Hypothalamus (tissue), 51 donors: ENCODE data around the gene TMEM119.
A peak's percentile ranks its signal among the peaks of the same experiment; 100 is the strongest.

Source experiments
- DNase-seq, 51 donors: peaks; one replicate each; lab custom pipeline; 2025; lab: John Stamatoyannopoulos, UW

TMEM119 gene

GRCh38 chr12:108618079-108618952, 20.4 kb upstream of the TMEM119 start:
- DNase-seq, result peak in 48 of 51 donors; percentile 14 to 84 (median 54)

DNA sequence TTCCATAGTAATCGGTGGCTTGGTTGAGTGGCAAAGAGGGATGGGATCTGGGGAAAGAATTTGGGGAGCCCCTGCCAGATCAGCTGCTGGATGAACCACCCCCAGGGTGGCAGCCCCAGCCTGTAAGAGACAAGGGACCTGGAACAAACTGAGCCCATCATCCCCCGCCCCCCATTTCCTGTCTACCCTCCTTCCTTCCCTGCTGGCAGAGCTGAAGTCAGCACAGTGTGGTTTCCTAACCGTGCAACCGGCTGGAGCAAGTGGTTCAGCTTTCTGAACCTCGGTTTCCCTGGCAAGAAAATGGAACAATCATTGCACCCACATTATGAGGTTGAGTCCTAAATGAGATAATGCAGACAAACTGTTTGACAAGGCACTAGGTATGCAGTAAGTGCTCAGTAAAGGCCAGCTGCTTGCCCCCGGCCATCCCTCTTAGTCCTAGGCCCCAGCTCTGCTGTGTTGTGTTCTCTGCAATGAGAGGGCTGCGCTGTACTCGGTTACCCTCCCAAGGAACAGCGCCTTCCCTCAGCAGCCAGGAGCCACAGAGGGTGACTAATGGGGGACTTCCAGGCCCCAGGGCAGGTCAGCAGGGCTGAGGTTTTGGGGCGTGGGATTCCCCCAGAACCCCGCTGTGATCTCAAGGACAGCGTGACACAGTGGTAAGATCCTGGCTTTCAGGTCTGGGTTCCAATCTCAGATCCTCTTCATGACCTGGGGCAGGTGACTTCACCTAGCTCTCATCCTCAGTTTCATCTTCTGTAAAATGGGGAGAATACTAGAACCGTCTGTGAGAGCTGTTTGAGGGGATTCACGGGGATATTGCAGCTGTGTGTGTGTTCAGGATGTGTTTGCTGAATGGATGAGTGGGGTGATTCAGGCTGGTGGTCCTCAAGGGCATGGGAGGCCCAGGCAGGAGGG, 19.3 kb upstream of the TMEM119 start:
- peak in 9 of 51 donors; percentile 10 to 35 (median 20) for DNase-seq

DNA sequence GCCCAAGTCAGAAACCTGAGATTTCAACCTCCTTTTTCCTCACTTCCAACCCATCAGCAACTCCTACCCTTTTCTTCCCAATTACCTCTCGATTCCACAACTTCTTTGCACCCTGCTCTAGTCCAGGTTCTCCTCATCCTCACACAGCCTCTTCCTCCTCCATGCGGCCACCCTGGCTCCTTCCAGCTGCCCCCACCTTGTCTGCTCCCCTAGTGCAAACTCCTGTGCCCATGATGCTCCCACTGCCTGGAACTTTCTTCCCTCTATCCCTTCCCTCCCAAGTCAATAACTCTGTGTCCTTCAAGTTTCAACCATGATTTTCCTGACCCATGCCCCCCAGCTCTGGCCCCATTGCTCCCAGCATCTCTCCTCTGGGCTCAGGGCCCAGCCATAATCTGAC, 18.5 kb upstream of the TMEM119 start:
- DNase-seq, result no peak

GRCh38 chr12:108615918-108616317, 18.0 kb upstream of the TMEM119 start:
- DNase-seq, result no peak

GRCh38 chr12:108614639-108615038, 16.8 kb upstream of the TMEM119 start:
- no peak for DNase-seq

DNA sequence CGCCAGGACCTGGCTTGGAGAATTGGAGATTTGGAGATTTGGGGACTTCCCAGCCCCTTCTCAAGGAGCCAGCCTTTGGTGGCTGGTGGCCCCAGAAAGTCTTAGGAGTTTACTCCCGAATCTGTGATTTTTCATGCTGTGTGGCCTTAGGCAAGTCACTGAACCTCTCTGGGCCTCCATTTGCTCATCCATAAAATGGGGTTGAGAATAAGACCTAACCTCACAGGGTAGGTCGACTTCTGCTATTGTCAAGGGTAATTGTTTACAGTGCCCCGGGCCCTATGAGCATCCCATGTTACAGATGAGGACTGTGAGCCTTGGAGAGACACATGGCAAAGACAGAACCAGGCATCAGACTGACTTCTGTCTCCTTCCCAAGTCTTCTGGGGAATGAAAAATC, 16.2 kb upstream of the TMEM119 start:
- DNase-seq, result no peak

DNA sequence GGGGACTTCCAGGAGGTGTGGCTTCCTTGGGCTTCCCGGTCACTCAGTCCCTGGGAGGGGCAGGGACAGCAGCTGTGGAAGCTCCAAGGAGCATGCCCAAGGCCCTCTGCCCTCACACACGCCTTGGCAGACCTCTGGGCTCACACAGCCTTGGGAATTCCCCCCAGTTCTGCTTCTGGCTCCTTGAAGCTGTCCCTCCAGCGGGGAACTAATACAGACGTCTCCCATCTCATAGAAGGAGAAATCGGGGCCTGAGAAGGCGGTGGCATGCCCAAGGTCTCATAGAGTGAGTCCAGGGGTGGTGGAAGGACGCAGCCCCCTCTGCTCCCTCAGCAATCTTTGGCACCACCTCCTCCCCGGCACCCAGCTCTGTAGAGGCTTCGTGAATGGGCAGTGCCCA, 15.7 kb upstream of the TMEM119 start:
- DNase-seq, result no peak

GRCh38 chr12:108612788-108613282, 15.0 kb upstream of the TMEM119 start:
- DNase-seq, result no peak

DNA sequence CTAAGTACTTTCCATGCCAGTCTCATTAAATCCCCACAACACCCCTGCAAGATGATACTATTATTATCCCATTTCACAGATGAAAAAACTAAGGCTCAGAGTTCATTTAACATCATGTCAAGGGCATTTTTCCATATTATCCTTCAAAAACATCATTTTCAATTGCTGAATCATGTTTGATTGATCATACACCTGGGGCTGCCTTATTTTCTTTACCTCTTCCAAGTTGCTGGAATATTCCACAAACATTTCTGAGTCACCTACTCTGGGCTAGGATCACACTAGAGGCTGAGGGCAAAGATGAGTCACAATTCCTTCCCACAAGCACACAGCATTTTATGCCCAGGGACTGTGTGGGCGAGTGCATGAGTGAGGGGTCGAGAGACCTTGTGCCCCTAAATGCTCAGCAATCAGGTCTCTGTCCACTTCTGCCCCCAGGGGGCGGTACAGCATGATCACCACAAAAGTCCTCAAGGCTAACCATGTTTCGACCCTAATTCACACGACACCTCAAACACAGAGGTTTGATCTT, 14.1 kb upstream of the TMEM119 start:
- DNase-seq, result no peak

DNA sequence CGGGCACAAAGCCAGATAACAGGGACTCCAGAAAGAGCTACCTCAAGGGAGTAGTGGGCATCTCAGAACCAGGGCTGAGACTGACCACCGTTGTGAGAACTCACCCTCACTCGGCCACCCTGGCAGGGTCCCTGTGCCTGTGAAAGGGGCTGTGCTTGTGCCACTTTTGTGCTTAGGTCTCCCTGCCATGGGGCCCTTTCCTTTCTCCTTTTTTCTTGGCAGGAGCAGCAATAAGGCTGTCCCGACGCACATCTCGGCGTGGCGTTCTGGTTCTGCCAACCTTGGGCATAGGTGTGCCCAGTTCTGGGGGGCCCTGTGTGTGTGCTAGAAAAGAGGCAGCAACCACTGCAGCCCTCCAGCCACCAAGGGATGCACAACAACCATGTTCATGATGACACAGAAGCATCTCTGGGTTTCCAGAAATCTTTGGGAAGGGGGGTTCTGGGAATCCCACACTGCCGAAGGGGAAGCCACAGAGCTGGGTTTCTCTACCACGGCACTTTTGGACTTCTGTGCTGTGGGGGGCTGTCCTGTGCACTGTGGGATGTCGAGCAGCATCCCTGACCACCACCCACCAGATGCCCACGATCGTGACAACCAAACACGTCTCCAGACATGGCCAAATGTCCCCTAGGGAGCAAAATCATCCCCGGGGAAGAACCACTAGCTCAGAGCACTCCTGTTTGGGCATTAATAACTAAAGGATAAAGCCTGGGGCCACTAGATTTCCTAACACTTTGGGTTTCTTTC, 13.1 kb upstream of the TMEM119 start:
- DNase-seq, result no peak

DNA sequence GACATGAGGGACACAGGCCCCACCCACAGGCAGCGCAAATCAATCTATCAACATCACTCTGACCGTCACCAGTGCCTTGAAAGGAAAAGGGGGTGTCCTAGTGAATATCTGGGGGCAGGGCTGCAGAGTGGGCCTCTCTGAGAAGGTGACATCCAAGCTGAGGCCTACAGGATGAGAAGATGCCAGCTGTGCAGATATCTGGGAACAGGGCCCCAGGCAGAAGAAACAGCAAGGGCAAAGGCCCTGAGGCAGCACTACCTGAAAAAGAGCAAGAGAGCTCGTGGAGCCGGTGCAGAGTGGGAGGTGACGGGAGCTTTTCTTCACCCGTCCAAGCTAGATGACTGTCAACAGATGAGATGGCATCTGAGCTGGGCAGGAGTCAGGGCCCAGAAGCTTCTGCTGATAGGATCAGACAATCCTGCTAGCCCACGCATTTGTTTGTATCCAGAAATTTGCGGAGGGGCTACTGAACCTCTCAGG, 12.5 kb upstream of the TMEM119 start:
- DNase-seq, result no peak

DNA sequence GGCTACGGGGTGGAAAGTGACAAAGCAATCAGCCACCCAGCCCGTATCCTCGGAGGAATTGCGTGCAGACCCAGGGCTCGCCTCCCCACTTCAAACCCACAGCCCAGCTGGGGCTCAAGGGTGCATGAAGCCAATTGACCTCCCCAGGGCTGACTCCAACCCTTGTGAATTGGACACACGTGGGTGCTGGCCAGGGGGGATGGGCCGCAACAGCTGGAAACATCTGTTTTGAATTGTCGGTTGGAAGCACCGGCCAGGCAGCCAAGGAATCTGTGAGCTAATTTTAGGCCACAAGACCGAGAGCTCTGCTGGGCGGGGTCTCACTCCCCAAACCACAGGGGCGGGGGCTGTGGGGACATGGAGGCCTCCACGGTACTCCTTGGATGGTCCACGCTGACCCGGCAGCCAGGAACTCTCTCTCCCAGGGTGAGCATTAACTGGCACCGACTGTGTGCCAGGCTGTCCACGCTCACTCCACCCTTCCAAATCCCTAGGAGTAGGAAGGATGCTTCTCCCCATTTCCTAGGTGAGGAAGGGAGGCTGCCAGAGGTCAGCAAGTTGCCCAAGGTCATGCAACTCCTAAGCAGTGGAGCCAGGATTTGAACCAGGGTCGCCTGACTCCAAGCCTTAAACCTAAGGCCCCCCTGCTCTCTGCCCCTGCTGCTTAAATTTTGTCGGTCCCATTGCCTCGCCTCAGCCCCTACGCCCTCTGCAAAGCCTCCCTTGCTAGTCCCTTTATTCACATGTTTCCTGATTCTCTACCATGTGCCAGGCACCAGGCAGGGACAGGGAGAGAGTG, 11.9 kb upstream of the TMEM119 start:
- DNase-seq, result no peak

DNA sequence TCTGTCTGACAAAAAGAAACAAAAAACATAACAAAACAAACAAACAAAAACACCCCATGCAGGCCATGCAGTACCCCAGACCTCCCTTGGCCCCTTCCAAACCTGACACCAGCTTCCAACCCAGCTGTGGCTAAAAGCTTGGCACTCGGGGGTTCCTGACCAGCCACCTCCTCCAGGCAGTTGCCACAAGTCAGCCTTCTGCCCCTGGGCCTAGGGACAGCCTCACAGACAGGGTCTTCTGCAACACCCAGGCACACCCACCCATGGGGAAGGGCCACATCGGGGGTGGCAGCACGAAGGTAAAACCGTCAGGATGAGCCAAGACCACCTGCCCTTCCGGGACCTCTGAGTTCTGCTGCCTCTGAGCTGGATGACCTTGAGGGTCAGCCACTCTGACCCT, 10.7 kb upstream of the TMEM119 start:
- no peak for DNase-seq

DNA sequence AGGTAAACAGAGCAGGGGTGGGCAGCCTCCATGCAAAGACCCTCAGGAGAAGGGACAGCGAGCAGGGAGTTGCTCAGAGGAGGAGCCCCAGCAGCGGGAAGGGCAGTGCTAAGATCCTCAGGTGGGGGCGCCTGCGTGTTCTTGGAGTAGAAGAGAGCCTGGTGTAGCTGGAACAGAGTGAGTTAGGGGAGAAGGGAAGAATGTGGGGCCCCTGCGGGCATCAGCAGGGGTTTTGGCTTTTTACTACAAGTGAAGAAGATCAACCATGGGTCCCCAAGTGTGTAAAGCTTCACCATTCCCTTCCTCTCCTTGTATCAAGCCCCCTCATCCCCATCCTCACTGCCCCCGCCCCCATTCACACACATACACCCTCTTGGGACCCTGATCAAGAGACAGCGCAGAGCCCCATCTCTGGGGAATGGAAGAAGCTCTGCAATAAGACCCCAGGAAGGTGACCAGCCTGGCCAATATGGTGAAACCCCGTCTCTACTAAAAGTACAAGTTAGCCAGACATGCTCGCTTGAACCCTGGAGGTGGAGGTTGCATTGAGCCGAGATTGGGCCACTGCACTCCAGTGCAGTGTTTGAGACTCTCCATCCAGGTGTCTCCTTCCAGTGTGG, 10.2 kb upstream of the TMEM119 start:
- DNase-seq, result no peak

GRCh38 chr12:108606492-108606891, 8.6 kb upstream of the TMEM119 start:
- DNase-seq, result no peak

- DNase-seq, result no peak
Observed at GRCh38 chr12:108605690-108606406, 8.0 kb upstream of the TMEM119 start.

GRCh38 chr12:108605000-108605689, 7.3 kb upstream of the TMEM119 start:
- DNase-seq, result no peak
